ENCODE results near the gene PAFAH2.

- no peak for TF ChIP-seq GATA3 (IDR thresholded peaks at IDR 0.05; ENCODE audit: low read depth, low read length)
- TF ChIP-seq GATA2 (IDR thresholded peaks at IDR 0.05; ENCODE audit: low read depth, low read length) = no peak
Observed at GRCh38 chr1:25971066-25971810, 26.6 kb downstream of the PAFAH2 start.

Data from SH-SY5Y (cell line).